ENCODE measurements around the gene GPR162. TPM values are rescaled to one million over a fixed set of nuclear protein-coding genes. Genes with fewer than 3 reads are reported as not detected.

The GPR162 gene
- total and polyA plus RNA-seq, 8 donors: 1.3 to 9.3 (median 4.0) TPM

DNA sequence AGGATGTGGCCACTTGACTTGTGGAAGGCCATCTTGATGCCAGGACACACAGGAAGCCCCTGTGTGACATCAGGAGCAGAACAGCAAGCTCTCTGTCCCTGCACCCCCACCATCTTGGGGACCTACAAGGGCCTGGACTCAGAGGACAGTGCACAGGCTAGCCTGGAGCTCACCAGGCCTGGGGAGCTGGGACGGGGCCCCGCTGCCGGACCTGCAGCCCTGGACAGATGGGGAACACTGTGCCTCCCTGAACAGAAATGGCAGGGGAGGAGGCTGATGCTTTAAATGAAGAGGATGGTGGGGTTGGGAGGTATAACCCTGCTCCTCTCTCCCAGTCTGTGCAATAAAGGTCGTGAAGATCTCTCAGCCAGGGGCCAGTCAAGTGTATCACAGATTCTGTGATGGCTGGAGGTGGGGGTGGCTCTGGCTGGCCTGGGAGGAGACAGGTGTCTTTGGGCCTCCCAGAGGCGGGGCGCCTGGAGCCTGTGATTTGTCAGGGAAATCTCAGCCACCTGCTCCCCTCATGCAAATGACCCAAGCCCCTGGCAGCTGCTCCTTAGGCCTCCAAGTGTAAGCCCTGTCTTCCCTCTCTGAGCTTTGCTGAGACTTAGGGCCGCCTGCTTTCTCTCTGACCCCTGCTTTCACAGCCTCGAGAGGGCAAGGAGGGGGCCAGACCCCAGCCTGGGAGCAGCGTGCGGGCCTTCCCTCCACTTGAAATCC, 18.0 kb downstream of the GPR162 start:
- H3K4me3 ChIP-seq: no peak overlapping the region
- WGBS, 5 donors: 77 to 82% (median 79%) methylated on average over 8 to 10 of the region's 10 CpGs
- peaks cover 0 to 21% (median 5%) of the 10 kb centered on the region in 4 donors for H3K4me1 ChIP-seq
- no peak overlapping the region for H3K27ac ChIP-seq
- H3K27me3 ChIP-seq: no peaks in the 10 kb centered on the region
- DNase-seq: peak; percentile 44 to 53
- no peaks in the 10 kb centered on the region for H3K9me3 ChIP-seq
- intact Hi-C loops (cut with DNase I; ENCODE audit: low total_unique reads): no loop called here
- peaks cover 0 to 60% (median 47%) of the 10 kb centered on the region in 4 donors for H3K36me3 ChIP-seq
- no peak for TF ChIP-seq EP300 (IDR thresholded peaks at IDR 0.05)
- TF ChIP-seq POLR2A (IDR thresholded peaks at IDR 0.05): no peak
- TF ChIP-seq CTCF (IDR thresholded peaks at IDR 0.05): no peak

DNA sequence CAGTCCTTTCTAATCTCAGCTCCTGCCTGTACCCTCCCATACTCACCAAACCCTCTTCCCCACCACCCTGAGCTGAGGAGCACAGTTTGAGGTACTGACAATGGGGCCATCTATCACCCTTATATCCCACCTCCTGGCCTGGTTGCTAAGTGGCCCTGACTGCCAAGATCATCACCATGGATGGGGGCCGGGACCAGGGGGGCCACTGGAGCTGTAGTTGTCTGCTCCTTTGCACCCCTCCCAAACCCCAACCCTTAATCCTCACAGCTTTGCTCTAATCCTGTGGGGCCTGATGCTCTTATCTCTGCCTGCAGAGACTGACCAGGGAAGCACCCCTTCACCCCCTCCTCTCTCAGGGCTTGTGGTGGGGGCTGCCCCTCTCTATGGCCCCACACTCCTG, 18.7 kb downstream of the GPR162 start:
- Histone ChIP-seq H3K9me3 (no peaks in the 10 kb centered on the region), H3K36me3 (peaks cover 0 to 62% (median 51%) of the 10 kb centered on the region in 4 donors), H3K4me3 (no peak overlapping the region), H3K27ac (peak overlapping the region in 1 of 5 donors; percentile 14), H3K27me3 (no peaks in the 10 kb centered on the region), H3K4me1 (peaks cover 0 to 21% (median 5%) of the 10 kb centered on the region in 4 donors)
- no peak for TF ChIP-seq POLR2AphosphoS5 (IDR thresholded peaks at IDR 0.05)
- no peak for TF ChIP-seq POLR2A (IDR thresholded peaks at IDR 0.05)
- no peak for TF ChIP-seq CTCF (IDR thresholded peaks at IDR 0.05)
- no peak for TF ChIP-seq EP300 (IDR thresholded peaks at IDR 0.05)
- no peak for DNase-seq
- intact Hi-C loops (cut with DNase I; ENCODE audit: low total_unique reads): no loop called here
- 50 to 68% (median 53%) methylated on average over 1 of the region's 1 CpG for WGBS, 5 donors

DNA sequence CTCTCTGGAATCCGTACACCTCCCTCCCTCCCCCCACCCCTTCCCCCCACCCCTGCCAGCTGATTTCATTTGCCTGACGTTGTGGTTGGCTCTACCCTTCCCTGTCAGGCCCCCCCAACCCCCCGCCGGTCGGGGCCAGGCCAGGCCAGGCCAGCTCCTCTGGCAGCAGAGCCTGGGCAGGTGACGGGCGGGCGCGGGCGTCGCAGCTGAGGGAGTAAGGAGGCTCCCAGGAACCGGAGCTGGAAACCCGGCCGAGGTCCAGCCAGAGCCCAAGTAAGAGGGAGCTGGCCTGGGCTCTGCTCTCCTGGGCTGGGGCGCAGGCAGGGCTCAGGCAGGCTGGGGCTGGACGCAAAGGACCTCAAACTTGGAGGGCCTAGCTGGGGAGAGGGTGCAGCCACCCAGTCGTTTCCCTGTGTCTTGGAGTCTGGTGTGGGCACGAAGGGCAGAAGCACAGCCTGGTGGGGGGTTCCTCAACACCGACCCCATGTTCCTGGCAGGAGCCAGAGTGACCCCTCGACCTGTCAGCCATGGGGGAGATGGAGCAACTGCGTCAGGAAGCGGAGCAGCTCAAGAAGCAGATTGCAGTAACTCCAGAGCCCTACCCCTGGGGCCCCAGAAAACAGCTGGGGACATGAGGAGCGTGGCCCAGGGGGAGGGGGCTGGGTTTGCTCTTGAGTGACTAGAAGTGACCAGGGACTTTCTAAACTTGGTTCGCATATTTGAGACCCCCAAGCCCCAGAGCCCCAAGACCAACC, 19.3 kb downstream of the GPR162 start, which contains the start of gene GNB3:
Gene GNB3, plus strand, starts transcription at position 165 of the 755 bp plus-strand sequence. Its CDS starts 363 bp downstream, at position 528.
- Histone ChIP-seq H3K27ac (peak within 1 kb of the TSS in 1 of 5 donors; percentile 14), H3K4me1 (peaks cover 0 to 21% (median 4%) of the 10 kb centered on the region in 4 donors), H3K27me3 (no peaks in the 10 kb centered on the region), H3K36me3 (peaks cover 0 to 68% (median 57%) of the 10 kb centered on the region in 4 donors), H3K4me3 (no peak within 1 kb of the TSS), H3K9me3 (no peaks in the 10 kb centered on the region)
- 45 to 64% (median 56%) methylated on average over 10 to 24 of the region's 24 CpGs for WGBS, 5 donors
- DNase-seq: no peak
- intact Hi-C loops (cut with DNase I; ENCODE audit: low total_unique reads): no loop called here
- TF ChIP-seq CTCF (IDR thresholded peaks at IDR 0.05): no peak
- no peak for TF ChIP-seq EP300 (IDR thresholded peaks at IDR 0.05)
- no peak for TF ChIP-seq POLR2AphosphoS5 (IDR thresholded peaks at IDR 0.05)
- no peak for TF ChIP-seq POLR2A (IDR thresholded peaks at IDR 0.05)

- Histone ChIP-seq H3K36me3 (peaks cover 0 to 74% (median 62%) of the 10 kb centered on the region in 4 donors), H3K4me3 (no peak overlapping the region), H3K27ac (no peak overlapping the region), H3K4me1 (peaks cover 0 to 21% (median 3%) of the 10 kb centered on the region in 4 donors), H3K27me3 (no peaks in the 10 kb centered on the region), H3K9me3 (no peaks in the 10 kb centered on the region)
- peak in 1 of 2 donors; percentile 52 for DNase-seq
- intact Hi-C loops (cut with DNase I; ENCODE audit: low total_unique reads): no loop called here
- 39 to 70% (median 51%) methylated on average over 4 of the region's 4 CpGs for WGBS, 5 donors
- no peak for TF ChIP-seq EP300 (IDR thresholded peaks at IDR 0.05)
- TF ChIP-seq POLR2AphosphoS5 (IDR thresholded peaks at IDR 0.05): no peak
- TF ChIP-seq CTCF (IDR thresholded peaks at IDR 0.05): no peak
- no peak for TF ChIP-seq POLR2A (IDR thresholded peaks at IDR 0.05)
Observed at GRCh38 chr12:6842075-6842474, 20.5 kb downstream of the GPR162 start.
